Left ventricle myocardium superior (tissue), 1 donor: ENCODE data around the gene MGAT4D. TPM values are rescaled to one million over a fixed set of nuclear protein-coding genes. Genes with fewer than 3 reads are reported as not detected.
"Not testable (repeated sequence)": the region's sequence is repeated elsewhere in the genome, so short reads cannot be mapped to it uniquely, and the experiment has no call there.

Experiments used
- ATAC-seq: fragments of 200-7000 bp; cut with Tn5 transposase; one replicate; pipeline ENCODE4 v1.9.1; 2020; ENCODE audit warnings: mild to moderate bottlenecking, moderate library complexity
- DNase-seq: peaks from one replicate; pipeline ENCODE4 v3.0.0-alpha.2; 2020
- intact Hi-C: fragments of 100-400 bp; cut with micrococcal nuclease; formaldehyde crosslinking; loops from one replicate; pipeline ENCODE4 v1.11.0; 2022
- long read RNA-seq: library from polyadenylated mRNA; unstranded; transcript quantifications from one replicate; pipeline ENCODE4 v2.0.0, GENCODE V29; 2021
- total RNA-seq: library from RNA; stranded (reverse); fragmentation: NEBNext Ultra II Directional; extraction: Animal tissue kit (Norgen Biotek cat#: 25700); gene quantifications from one replicate; pipeline ENCODE4 v1.2.1, GENCODE V29; 2021
- donor health status: DM: no; HTN: yes; CAD: no; lungs with severe emphysema.

Gene MGAT4D
- total RNA-seq = not detected
- long read RNA-seq = 0 reads

- DNase-seq = peak; percentile 25
- intact Hi-C loops = no loop called here
- peak; percentile 44 for ATAC-seq
Observed at GRCh38 chr4:140497747-140498636, at the start of gene MGAT4D. TSS of gene MGAT4D (minus strand) at chr4:140498293. CDS start at chr4:140498222, 71 bp downstream.

- DNase-seq = no peak
- intact Hi-C loops = no loop called here
- no peak for ATAC-seq
Observed at GRCh38 chr4:140533951-140534480, 35.9 kb upstream of the MGAT4D start.

GRCh38 chr4:140529434-140529833 is 31.3 kb upstream of the MGAT4D start:
- intact Hi-C loops = no loop called here
- ATAC-seq (peak; percentile 89), DNase-seq (no peak)

- DNase-seq (peak; percentile 100), ATAC-seq (peak; percentile 100)
- intact Hi-C loops = no loop called here
Observed at GRCh38 chr4:140523857-140524742, 26.0 kb upstream of the MGAT4D start, which contains the start of gene ELMOD2. TSS of gene ELMOD2 (plus strand) at chr4:140524168. CDS start at chr4:140525429, 1,261 bp downstream.

- ATAC-seq (no peak), DNase-seq (no peak)
- intact Hi-C loops = no loop called here
Observed at GRCh38 chr4:140523370-140523856, 25.3 kb upstream of the MGAT4D start.

GRCh38 chr4:140515423-140515822 is 17.3 kb upstream of the MGAT4D start:
- DNase-seq = no peak
- no peak for ATAC-seq
- intact Hi-C loops = no loop called here

- DNase-seq, ATAC-seq, intact Hi-C loops: not testable (repeated sequence)
Observed at GRCh38 chr4:140513765-140514164, 15.7 kb upstream of the MGAT4D start.

GRCh38 chr4:140504261-140504660 is 6.2 kb upstream of the MGAT4D start:
- ATAC-seq (no peak), DNase-seq (no peak)
- intact Hi-C loops = no loop called here

- no peak for DNase-seq
- intact Hi-C loops = no loop called here
Observed at GRCh38 chr4:140499391-140499790, 1.3 kb upstream of the MGAT4D start.

GRCh38 chr4:140497405-140497746 is 717 bp downstream of the MGAT4D start:
- DNase-seq (no peak), ATAC-seq (no peak)
- intact Hi-C loops = no loop called here

More at GRCh38 chr4:140499391-140499790, 1.3 kb upstream of the MGAT4D start:
- ATAC-seq = no peak

GRCh38 chr4:140485939-140486338 is 12.2 kb downstream of the MGAT4D start:
- no peak for DNase-seq
- no peak for ATAC-seq

GRCh38 chr4:140483445-140483844 is 14.6 kb downstream of the MGAT4D start:
- ATAC-seq (no peak), DNase-seq (no peak)
- intact Hi-C loops = no loop called here

More at GRCh38 chr4:140485939-140486338, 12.2 kb downstream of the MGAT4D start:
- intact Hi-C loops = no loop called here

- intact Hi-C loops = no loop called here
- DNase-seq (no peak), ATAC-seq (no peak)
Observed at GRCh38 chr4:140472156-140472555, 25.9 kb downstream of the MGAT4D start.

GRCh38 chr4:140469791-140470733 is 28.0 kb downstream of the MGAT4D start:
- peak; percentile 15 for DNase-seq
- peak; percentile 77 for ATAC-seq
- intact Hi-C loops = no loop called here

GRCh38 chr4:140466146-140466545 is 31.9 kb downstream of the MGAT4D start:
- intact Hi-C loops = no loop called here
- no peak for ATAC-seq
- no peak for DNase-seq

GRCh38 chr4:140463614-140464013 is 34.5 kb downstream of the MGAT4D start:
- no peak for DNase-seq
- intact Hi-C loops = no loop called here
- no peak for ATAC-seq

GRCh38 chr4:140463182-140463581 is 34.9 kb downstream of the MGAT4D start:
- no peak for ATAC-seq
- DNase-seq = no peak
- intact Hi-C loops = no loop called here

GRCh38 chr4:140450352-140450751 is 47.7 kb downstream of the MGAT4D start:
- intact Hi-C loops = no loop called here
- DNase-seq (no peak), ATAC-seq (no peak)
